Glutamatergic neuron (in vitro differentiated cells): ENCODE data around the gene CEP70. TPM values are rescaled to one million over a fixed set of nuclear protein-coding genes. Genes with fewer than 3 reads are reported as not detected.
"Not testable (repeated sequence)": the region's sequence is repeated elsewhere in the genome, so short reads cannot be mapped to it uniquely, and the experiment has no call there.

Source experiments
- DNase-seq: peaks from one replicate; pipeline ENCODE4 v3.0.0; 2022
- H3K27ac Mint-ChIP-seq: one replicate; pipeline ENCODE4 v1.8.0; 2020; ENCODE audit warnings: mild to moderate bottlenecking, mixed read lengths, inconsistent platforms; ENCODE audit not compliant: unreplicated experiment
- H3K27me3 Mint-ChIP-seq: one replicate; pipeline ENCODE4 v1.8.0; 2020; ENCODE audit warnings: mild to moderate bottlenecking, moderate library complexity, mixed read lengths, inconsistent platforms; ENCODE audit not compliant: unreplicated experiment
- H3K36me3 Mint-ChIP-seq: one replicate; pipeline ENCODE4 v1.8.0; 2020; ENCODE audit warnings: mild to moderate bottlenecking, mixed read lengths, inconsistent platforms; ENCODE audit not compliant: unreplicated experiment
- H3K4me1 Mint-ChIP-seq: one replicate; pipeline ENCODE4 v1.8.0; 2020; ENCODE audit warnings: mild to moderate bottlenecking, low read depth, mixed read lengths, inconsistent platforms; ENCODE audit not compliant: unreplicated experiment
- H3K4me3 Mint-ChIP-seq: one replicate; pipeline ENCODE4 v1.8.0; 2020; ENCODE audit warnings: mild to moderate bottlenecking, mixed read lengths, inconsistent platforms; ENCODE audit not compliant: unreplicated experiment
- H3K9me3 Mint-ChIP-seq: one replicate; pipeline ENCODE4 v1.8.0; 2020; ENCODE audit warnings: mild to moderate bottlenecking, moderate library complexity, mixed read lengths, inconsistent platforms; ENCODE audit not compliant: unreplicated experiment
- total RNA-seq: library from RNA; stranded (reverse); fragmentation: NEBNext Ultra II Directional; extraction: Animal tissue kit (Norgen Biotek cat#: 25700); gene quantifications from one replicate; pipeline ENCODE4 v1.2.1, GENCODE V29; 2021; ENCODE audit not compliant: unreplicated experiment
- TF ChIP-seq, protein P1 (sequence below): fragments of 200-600 bp; sonication (generic); IDR thresholded peaks from one replicate; pipeline ENCODE4 v1.5.0; 2021; ENCODE audit not compliant: partially characterized antibody, unreplicated experiment

CEP70 gene
- total RNA-seq, 1 donor from 2014 or later: 15.7 TPM

DNA sequence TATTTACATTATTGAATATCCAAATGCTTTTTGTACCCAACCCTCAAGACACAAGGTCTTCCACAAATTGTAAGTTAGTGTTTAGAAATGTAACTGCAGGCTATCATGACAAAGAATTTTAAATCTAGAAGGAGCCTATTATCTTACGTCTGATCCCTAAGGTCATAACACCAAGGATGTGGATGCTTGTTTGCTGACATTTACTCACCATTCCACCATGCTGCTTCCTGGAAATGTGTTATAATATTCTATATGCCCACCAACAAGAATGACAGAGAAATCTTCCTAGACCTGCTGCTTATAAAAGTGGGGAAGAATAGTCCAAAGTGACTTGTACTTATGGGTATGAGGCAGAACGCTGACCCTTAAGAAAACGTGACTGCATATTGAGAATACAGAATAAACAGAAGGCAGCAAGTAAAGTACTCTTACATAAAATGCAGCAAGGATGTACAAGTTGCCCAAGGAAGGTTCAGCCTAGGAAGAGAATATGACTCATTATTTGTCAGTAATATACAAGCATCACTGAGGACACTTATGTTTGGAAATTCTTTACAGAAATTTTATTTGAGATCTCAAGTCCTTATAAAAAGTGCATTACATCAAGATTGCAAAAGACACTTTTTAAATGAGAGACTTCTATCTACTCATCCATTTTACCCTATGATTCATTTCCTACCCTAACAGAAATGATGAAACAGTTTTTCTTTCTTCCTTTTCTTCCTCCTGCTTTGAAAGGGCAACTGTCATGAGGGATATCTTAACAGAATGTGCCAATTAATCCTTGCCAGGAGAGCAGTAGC is 100.1 kb downstream of the CEP70 start:
- peaks cover 2% of the 10 kb centered on the region for H3K36me3 Mint-ChIP-seq

DNA sequence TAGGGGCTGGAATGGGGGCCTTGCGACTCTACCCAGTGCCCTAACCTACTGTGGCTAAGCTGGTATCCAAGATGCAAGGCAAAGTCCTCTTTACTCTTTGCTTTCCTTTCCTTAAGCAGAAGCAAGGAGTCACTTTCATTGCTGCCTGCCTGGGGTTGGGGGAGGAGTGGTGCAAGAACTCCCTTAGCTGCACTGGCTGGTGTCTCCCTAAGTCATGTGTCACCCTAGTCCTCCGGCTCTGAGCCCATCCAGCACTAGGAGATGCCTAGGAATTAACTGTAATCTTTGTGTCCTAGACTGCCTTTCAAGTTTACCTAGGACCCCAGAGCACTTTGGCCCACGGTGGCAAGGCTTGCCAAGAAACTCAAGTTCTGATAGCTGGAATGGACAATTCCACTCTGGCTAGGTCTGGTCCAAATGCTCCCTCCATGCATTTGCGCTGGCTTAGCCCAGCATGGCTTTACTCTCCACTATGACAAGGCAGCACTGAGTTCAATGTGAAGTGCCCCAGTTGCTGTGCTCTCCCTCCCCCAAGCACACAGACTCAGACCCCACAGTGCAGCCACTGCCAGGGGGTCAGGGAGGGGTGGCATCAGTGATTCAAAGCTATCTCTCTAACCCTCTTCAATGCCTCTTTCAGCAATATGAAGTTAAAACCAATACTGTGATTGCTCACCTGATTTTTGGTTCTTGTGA is 100.9 kb downstream of the CEP70 start:
- H3K36me3 Mint-ChIP-seq: peaks cover 7% of the 10 kb centered on the region
- H3K27ac Mint-ChIP-seq: no peak overlapping the region
- H3K4me1 Mint-ChIP-seq: no peaks in the 10 kb centered on the region

More for the DNA sequence above, 100.1 kb downstream of the CEP70 start:
- H3K27ac Mint-ChIP-seq: no peak overlapping the region
- H3K4me3 Mint-ChIP-seq: no peak overlapping the region
- TF ChIP-seq, protein P1, sequence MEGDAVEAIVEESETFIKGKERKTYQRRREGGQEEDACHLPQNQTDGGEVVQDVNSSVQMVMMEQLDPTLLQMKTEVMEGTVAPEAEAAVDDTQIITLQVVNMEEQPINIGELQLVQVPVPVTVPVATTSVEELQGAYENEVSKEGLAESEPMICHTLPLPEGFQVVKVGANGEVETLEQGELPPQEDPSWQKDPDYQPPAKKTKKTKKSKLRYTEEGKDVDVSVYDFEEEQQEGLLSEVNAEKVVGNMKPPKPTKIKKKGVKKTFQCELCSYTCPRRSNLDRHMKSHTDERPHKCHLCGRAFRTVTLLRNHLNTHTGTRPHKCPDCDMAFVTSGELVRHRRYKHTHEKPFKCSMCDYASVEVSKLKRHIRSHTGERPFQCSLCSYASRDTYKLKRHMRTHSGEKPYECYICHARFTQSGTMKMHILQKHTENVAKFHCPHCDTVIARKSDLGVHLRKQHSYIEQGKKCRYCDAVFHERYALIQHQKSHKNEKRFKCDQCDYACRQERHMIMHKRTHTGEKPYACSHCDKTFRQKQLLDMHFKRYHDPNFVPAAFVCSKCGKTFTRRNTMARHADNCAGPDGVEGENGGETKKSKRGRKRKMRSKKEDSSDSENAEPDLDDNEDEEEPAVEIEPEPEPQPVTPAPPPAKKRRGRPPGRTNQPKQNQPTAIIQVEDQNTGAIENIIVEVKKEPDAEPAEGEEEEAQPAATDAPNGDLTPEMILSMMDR: no peak
- H3K9me3 Mint-ChIP-seq: no peaks in the 10 kb centered on the region
- no peaks in the 10 kb centered on the region for H3K27me3 Mint-ChIP-seq
- DNase-seq: no peak
- H3K4me1 Mint-ChIP-seq: no peaks in the 10 kb centered on the region

DNA sequence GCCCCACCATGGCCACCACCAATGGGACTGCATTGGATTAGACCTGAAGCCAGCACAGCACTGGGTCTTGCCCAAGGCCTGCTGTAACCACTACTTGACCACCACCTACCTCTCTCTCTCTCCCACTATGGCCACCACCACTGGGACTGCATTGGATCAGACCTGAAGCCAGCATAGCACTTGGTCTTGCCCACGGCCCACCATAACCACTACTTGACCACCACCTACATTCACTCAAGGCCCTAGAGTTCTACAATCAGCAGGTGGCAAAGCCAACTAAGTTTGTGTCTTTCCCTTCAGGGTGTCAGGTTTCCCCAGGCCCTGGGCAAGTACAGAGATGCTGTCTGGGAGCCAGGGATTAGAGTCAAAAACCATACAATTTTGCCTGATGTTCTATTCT is 102.1 kb downstream of the CEP70 start:
- Mint-ChIP-seq H3K27ac (no peak overlapping the region), H3K36me3 (peaks cover 13% of the 10 kb centered on the region), H3K9me3 (peaks cover 2% of the 10 kb centered on the region), H3K27me3 (no peaks in the 10 kb centered on the region), H3K4me1 (no peaks in the 10 kb centered on the region), H3K4me3 (no peak overlapping the region)
- no peak for DNase-seq
- TF ChIP-seq, protein P1: no peak

More for the DNA sequence above, 100.9 kb downstream of the CEP70 start:
- Mint-ChIP-seq H3K27me3 (no peaks in the 10 kb centered on the region), H3K4me3 (no peak overlapping the region), H3K9me3 (no peaks in the 10 kb centered on the region)
- TF ChIP-seq, protein P1: no peak
- DNase-seq: no peak

DNA sequence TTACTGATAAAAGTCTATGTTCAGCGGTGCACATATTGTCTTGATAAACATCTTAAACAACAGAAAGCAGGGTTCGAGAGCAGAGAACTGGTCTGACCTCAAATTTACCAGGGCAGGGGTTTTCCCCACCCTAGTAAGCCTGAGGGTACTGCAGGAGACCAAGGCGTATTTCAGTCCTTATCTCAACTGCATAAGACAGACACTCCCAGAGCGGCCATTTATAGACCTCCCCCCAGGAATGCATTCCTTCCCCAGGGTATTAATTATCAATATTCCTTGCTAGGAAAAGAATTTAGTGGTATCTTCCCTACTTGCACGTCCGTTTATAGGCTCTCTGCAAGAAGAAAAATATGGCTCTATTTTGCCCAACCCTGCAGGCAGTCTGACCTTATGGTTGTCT is 107.5 kb downstream of the CEP70 start:
- H3K4me3 Mint-ChIP-seq, H3K27ac Mint-ChIP-seq, H3K27me3 Mint-ChIP-seq, H3K9me3 Mint-ChIP-seq, H3K4me1 Mint-ChIP-seq, DNase-seq: not testable (repeated sequence)
- H3K36me3 Mint-ChIP-seq: peaks cover 24% of the 10 kb centered on the region

DNA sequence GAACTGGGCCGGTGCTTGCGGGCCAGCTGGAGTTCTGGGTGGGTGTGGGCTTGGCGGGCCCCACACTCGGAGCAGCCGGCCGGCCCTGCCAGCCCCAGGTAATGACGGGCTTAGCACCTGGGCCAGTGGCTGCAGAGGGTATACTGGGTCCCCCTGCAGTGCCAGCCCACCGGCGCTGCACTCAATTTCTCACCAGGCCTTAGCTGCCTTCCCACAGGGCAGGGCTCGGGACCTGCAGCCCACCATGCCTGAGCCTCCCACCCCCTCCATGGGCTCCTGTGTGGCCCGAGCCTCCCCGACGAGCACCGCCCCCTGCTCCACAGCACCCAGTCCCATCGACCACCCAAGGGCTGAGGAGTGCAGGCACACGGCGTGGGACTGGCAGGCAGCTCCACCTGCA is 109.4 kb downstream of the CEP70 start:
- H3K9me3 Mint-ChIP-seq, H3K4me1 Mint-ChIP-seq, H3K4me3 Mint-ChIP-seq, H3K27me3 Mint-ChIP-seq, H3K27ac Mint-ChIP-seq, DNase-seq: not testable (repeated sequence)
- peaks cover 24% of the 10 kb centered on the region for H3K36me3 Mint-ChIP-seq

DNA sequence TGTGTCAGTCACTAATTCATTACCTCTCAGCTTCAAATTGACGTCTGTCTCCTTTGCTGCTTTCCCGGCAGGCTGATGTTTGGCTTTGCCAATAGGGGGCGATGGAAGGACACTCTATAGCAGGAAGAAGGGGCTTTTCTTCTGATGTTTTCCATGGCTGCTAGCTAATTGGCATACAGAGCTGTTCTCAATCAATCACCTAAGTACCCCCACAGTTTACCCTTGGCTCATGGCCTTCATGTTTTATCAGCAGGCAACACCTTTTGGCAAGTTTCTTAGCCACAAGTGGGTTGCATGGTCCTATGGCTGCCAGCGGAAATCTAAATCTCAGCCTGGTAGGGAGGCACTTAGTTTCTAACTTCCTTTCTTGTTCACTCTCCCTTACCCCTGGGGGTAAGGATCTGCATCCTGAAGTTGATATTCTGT is 114.6 kb downstream of the CEP70 start:
- H3K9me3 Mint-ChIP-seq: no peaks in the 10 kb centered on the region
- no peaks in the 10 kb centered on the region for H3K4me1 Mint-ChIP-seq
- H3K36me3 Mint-ChIP-seq: no peaks in the 10 kb centered on the region
- no peak overlapping the region for H3K4me3 Mint-ChIP-seq
- H3K27ac Mint-ChIP-seq: no peak overlapping the region
- TF ChIP-seq, protein P1: peak; percentile 78
- DNase-seq: peak; percentile 69
- no peaks in the 10 kb centered on the region for H3K27me3 Mint-ChIP-seq
